Spleen (tissue), 11 donors: ENCODE data around the gene EFCAB13. TPM values are rescaled to one million over a fixed set of nuclear protein-coding genes. Genes with fewer than 3 reads are reported as not detected.

Experiments used
- DNase-seq: peaks from one replicate; pipeline ENCODE4 v3.0.0-alpha.2; 2020
- H3K27ac ChIP-seq, 8 donors: fragments of 200-600 bp; sonication (generic) in 7 of 8; 1 replicate in 4 of 8; 2 replicates in 4 of 8; pipeline versions ENCODE4 v1.5.0 to v1.8.0; 2016 to 2021; ENCODE audit warnings: inconsistent platforms in 4 of 8, mild to moderate bottlenecking in 4 of 8, moderate library complexity in 1 of 8
- H3K27me3 ChIP-seq, 7 donors: fragments of 200-600 bp; sonication (generic) in 6 of 7; replicated peaks in 1 of 7; 1 replicate in 4 of 7; 2 replicates in 3 of 7; pipeline versions ENCODE4 v1.5.0 to v1.8.0; 2016 to 2021; ENCODE audit warnings: inconsistent platforms in 3 of 7, mild to moderate bottlenecking in 1 of 7
- H3K36me3 ChIP-seq, 6 donors: fragments of 200-600 bp; sonication (generic) in 5 of 6; 1 replicate in 4 of 6; 2 replicates in 2 of 6; pipeline versions ENCODE4 v1.5.0 to v1.8.0; 2016 to 2021; ENCODE audit warnings: inconsistent platforms in 2 of 6
- H3K4me1 ChIP-seq, 6 donors: fragments of 200-600 bp; sonication (generic) in 5 of 6; 1 replicate in 3 of 6; 2 replicates in 3 of 6; pipeline versions ENCODE4 v1.5.0 to v1.8.0; 2016 to 2021; ENCODE audit warnings: inconsistent platforms in 3 of 6
- H3K4me3 ChIP-seq, 8 donors: fragments of 200-600 bp; sonication (generic) in 7 of 8; 1 replicate in 4 of 8; 2 replicates in 4 of 8; pipeline versions ENCODE4 v1.5.0 to v1.8.0; 2016 to 2021; ENCODE audit warnings: inconsistent platforms in 4 of 8, mild to moderate bottlenecking in 4 of 8, moderate library complexity in 2 of 8
- H3K9me3 ChIP-seq, 8 donors: fragments of 200-600 bp; sonication (generic) in 7 of 8; 1 replicate in 4 of 8; 2 replicates in 4 of 8; pipeline versions ENCODE4 v1.5.0 to v1.8.0; 2016 to 2021; ENCODE audit warnings: inconsistent platforms in 4 of 8
- POLR2A ChIP-seq, 3 donors: fragments of 450-650 bp; IDR thresholded peaks; one replicate each; pipeline ENCODE4 v1.5.1; 2017; ENCODE audit warnings: antibody characterized with exemption in 3 of 3, mild to moderate bottlenecking in 1 of 3
- POLR2AphosphoS5 ChIP-seq, 3 donors: sonication (generic); formaldehyde crosslinking; IDR thresholded peaks; one replicate each; pipeline ENCODE4 v1.5.1; 2017; ENCODE audit warnings: antibody characterized with exemption in 3 of 3
- WGBS, 5 donors: extraction: QIAGEN DNeasy Blood & Tissue Kit in 3 of 5; methylation state at CpG; one replicate each; pipeline versions ENCODE4 v1.1.5 to v1.1.7; 2013 to 2018; 5-methylcytosine and 5-hydroxymethylcytosine counted together
- intact Hi-C: fragments of 100-400 bp; cut with DNase I; formaldehyde crosslinking; loops from one replicate; pipeline ENCODE4 v1.15.0; 2023; ENCODE audit warnings: low total_unique reads
- polyA plus RNA-seq, 3 donors: library from polyadenylated mRNA; stranded (reverse); fragments of 200-250 nt; gene quantifications; one replicate each; pipeline ENCODE4 v1.2.1, GENCODE V29; 2013
- total RNA-seq, 7 donors: library from RNA; depleted of rRNA in 3 of 7; stranded (reverse); fragments of >200 nt in 3 of 7; fragmentation: NEBNext Ultra II Directional in 4 of 7; extraction: Animal tissue kit (Norgen Biotek cat#: 25700) in 4 of 7; gene quantifications; one replicate each; pipeline versions ENCODE4 v1.1.0 to v1.2.1, GENCODE V29; 2016 to 2021
- TF ChIP-seq, protein P1 (sequence below), 11 experiments: fragments of 200-600 bp in 7 of 11; fragments of 450-650 bp in 4 of 11; sonication (generic) in 4 of 11; IDR thresholded peaks in 8 of 11; conservative IDR thresholded peaks in 3 of 11; 1 replicate in 7 of 11; 2 replicates in 4 of 11; pipeline versions ENCODE4 v1.4.0 to v1.8.0; 2016 to 2021; ENCODE audit warnings: antibody characterized with exemption in 11 of 11, inconsistent platforms in 4 of 11, mild to moderate bottlenecking in 1 of 11
- donor health status: healthy with polysubstance abuse.
- donor health status: DM: no; HTN: no; CAD: no; lungs with moderate emphysema.
- donor health status: DM: no; HTN: no; CAD: no.
- donor health status: Bipolar disorder and iron deficiency.
- donor health status: healthy.
- donor health status: DM: no; HTN: no; CAD: no.
- donor health status: DM: yes; HTN: yes; CAD: no.

EFCAB13 gene
- total and polyA plus RNA-seq, 10 donors = 1.4 to 18.6 (median 12.4) TPM

DNA sequence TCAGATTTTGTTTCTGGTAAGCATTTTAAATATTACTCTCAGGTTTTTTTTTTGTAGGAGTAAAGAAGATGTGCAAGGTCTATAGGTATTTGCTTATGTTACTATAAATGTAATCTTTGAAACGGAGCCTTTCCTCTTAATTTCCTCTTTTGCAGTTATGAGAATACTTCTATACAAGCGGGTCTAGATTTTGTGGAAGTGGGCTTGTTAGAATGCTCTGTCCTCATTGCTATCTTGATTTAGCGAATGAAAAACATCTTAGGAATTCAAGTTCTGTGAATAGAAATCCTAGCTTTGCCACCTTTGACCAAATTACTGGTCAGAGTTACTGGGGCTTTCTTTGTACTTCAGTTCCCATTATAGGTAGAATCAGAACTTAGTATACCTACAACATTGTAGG, 80.3 kb downstream of the EFCAB13 start:
- Histone ChIP-seq H3K36me3 (no peaks in the 10 kb centered on the region), H3K9me3 (no peaks in the 10 kb centered on the region), H3K27me3 (no peaks in the 10 kb centered on the region), H3K4me3 (no peak overlapping the region), H3K4me1 (peaks cover 0 to 3% (median 0%) of the 10 kb centered on the region in 6 donors), H3K27ac (no peak overlapping the region)
- WGBS, 5 donors = 69 to 78% (median 75%) methylated on average over 3 of the region's 3 CpGs
- intact Hi-C loops = loop anchor here (10.0 kb wide), 1 partner anchor 61 kb away; no protein-coding TSS in a partner anchor
- no peak for DNase-seq
- TF ChIP-seq POLR2A (IDR thresholded peaks at IDR 0.05) (no peak), POLR2AphosphoS5 (IDR thresholded peaks at IDR 0.05) (no peak)
- TF ChIP-seq, protein P1, sequence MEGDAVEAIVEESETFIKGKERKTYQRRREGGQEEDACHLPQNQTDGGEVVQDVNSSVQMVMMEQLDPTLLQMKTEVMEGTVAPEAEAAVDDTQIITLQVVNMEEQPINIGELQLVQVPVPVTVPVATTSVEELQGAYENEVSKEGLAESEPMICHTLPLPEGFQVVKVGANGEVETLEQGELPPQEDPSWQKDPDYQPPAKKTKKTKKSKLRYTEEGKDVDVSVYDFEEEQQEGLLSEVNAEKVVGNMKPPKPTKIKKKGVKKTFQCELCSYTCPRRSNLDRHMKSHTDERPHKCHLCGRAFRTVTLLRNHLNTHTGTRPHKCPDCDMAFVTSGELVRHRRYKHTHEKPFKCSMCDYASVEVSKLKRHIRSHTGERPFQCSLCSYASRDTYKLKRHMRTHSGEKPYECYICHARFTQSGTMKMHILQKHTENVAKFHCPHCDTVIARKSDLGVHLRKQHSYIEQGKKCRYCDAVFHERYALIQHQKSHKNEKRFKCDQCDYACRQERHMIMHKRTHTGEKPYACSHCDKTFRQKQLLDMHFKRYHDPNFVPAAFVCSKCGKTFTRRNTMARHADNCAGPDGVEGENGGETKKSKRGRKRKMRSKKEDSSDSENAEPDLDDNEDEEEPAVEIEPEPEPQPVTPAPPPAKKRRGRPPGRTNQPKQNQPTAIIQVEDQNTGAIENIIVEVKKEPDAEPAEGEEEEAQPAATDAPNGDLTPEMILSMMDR (IDR thresholded peaks at IDR 0.05 in 8 of 11, conservative IDR thresholded peaks at IDR 0.05 in 3 of 11) = no peak

DNA sequence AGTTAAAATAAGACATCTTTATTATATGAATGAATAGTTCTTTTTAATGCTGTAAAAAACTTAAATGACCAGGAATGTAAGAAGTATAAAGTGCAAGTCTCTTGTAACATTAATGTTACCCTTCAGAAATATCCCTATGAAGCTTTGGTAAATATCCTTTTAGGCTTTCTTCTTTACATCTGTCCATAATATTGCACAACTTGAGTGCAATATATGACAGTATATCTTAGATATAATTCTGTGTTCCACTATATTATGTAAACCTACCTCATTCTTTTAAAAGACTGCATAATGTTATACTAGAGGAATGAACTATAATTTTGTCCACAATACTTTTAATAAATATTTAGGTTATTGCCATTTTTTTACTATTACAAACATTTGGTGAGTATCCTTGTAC, 81.1 kb downstream of the EFCAB13 start:
- H3K27me3 ChIP-seq = no peaks in the 10 kb centered on the region
- peaks cover 0 to 7% (median 0%) of the 10 kb centered on the region in 6 donors for H3K36me3 ChIP-seq
- intact Hi-C loops = loop anchor here (10.0 kb wide), 1 partner anchor 60 kb away; no protein-coding TSS in a partner anchor
- peaks cover 0 to 3% (median 0%) of the 10 kb centered on the region in 6 donors for H3K4me1 ChIP-seq
- no peak overlapping the region for H3K4me3 ChIP-seq
- no peak for DNase-seq
- TF ChIP-seq POLR2A (IDR thresholded peaks at IDR 0.05) = no peak
- no peak for TF ChIP-seq POLR2AphosphoS5 (IDR thresholded peaks at IDR 0.05)
- TF ChIP-seq, protein P1 (IDR thresholded peaks at IDR 0.05 in 8 of 11, conservative IDR thresholded peaks at IDR 0.05 in 3 of 11) = no peak
- H3K27ac ChIP-seq = no peak overlapping the region
- H3K9me3 ChIP-seq = no peaks in the 10 kb centered on the region

DNA sequence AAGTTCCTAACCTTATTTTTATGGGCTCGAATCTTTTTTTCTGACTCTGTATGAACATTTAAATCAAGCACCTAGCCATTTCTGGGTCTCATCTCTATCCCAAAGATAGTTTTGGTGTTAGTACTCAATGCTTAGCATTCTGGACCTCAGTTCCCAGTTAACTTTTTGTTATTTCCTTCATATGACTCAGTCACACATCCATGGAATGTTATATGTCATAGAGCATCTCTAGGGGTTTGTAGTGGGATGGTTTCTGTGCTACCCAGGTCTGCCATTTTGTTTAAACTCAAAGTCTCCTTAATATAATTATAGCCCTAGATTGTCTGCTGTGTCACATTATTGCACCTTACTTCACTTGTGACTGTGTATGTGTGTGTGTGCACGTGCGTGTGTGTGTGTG, 90.1 kb downstream of the EFCAB13 start:
- H3K27ac ChIP-seq = no peak overlapping the region
- no peak for DNase-seq
- H3K4me3 ChIP-seq = no peak overlapping the region
- TF ChIP-seq, protein P1 (IDR thresholded peaks at IDR 0.05 in 8 of 11, conservative IDR thresholded peaks at IDR 0.05 in 3 of 11) = no peak
- no peak for TF ChIP-seq POLR2AphosphoS5 (IDR thresholded peaks at IDR 0.05)
- no peak for TF ChIP-seq POLR2A (IDR thresholded peaks at IDR 0.05)
- peaks cover 0 to 43% (median 0%) of the 10 kb centered on the region in 6 donors for H3K36me3 ChIP-seq
- no peaks in the 10 kb centered on the region for H3K27me3 ChIP-seq
- no peaks in the 10 kb centered on the region for H3K4me1 ChIP-seq
- H3K9me3 ChIP-seq = no peaks in the 10 kb centered on the region
- WGBS, 5 donors = 94 to 99% (median 98%) methylated on average over 3 of the region's 3 CpGs
- intact Hi-C loops = no loop called here

DNA sequence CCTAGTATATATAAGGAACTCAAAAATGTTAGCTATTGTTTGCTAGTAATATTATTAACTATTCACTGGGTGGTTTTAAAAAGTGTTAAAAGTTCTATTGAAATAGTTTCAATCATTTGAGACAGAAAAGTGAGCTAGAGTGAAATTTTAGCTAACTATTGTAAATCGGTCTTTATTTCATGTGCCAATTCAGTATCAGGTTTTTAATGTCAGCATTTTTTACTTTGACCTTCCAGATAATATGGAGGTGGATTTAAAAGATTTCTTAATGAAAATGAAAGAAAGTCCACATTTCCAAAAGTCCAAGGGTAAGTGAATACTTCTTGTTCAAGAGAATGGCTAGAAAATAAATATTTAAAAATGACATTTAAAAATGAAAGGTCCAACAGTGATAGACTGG, 90.9 kb downstream of the EFCAB13 start:
- H3K4me1 ChIP-seq = no peaks in the 10 kb centered on the region
- TF ChIP-seq POLR2A (IDR thresholded peaks at IDR 0.05) (no peak), POLR2AphosphoS5 (IDR thresholded peaks at IDR 0.05) (no peak)
- TF ChIP-seq, protein P1 (IDR thresholded peaks at IDR 0.05 in 8 of 11, conservative IDR thresholded peaks at IDR 0.05 in 3 of 11) = no peak
- no peaks in the 10 kb centered on the region for H3K27me3 ChIP-seq
- no peak for DNase-seq
- H3K27ac ChIP-seq = no peak overlapping the region
- 94 to 98% (median 96%) methylated on average over 1 of the region's 1 CpG for WGBS, 5 donors
- H3K36me3 ChIP-seq = peaks cover 0 to 39% (median 0%) of the 10 kb centered on the region in 6 donors
- H3K9me3 ChIP-seq = no peaks in the 10 kb centered on the region
- intact Hi-C loops = no loop called here
- no peak overlapping the region for H3K4me3 ChIP-seq
